GM08714 (cell line): ENCODE data around the gene PBXIP1.

ENCODE experiments used
- H3K4me3 ChIP-seq: fragments of 200-500 bp; sonication (Bioruptor generic); 2 replicates; pipeline ENCODE4 v1.5.1; 2014; ENCODE audit warnings: mild to moderate bottlenecking, low read length, inconsistent platforms
- ZNF274 ChIP-seq: IDR thresholded peaks from 2 replicates; pipeline ENCODE4 v1.6.1; 2012; ENCODE audit warnings: mild to moderate bottlenecking, low read depth, low read length

Gene PBXIP1

DNA sequence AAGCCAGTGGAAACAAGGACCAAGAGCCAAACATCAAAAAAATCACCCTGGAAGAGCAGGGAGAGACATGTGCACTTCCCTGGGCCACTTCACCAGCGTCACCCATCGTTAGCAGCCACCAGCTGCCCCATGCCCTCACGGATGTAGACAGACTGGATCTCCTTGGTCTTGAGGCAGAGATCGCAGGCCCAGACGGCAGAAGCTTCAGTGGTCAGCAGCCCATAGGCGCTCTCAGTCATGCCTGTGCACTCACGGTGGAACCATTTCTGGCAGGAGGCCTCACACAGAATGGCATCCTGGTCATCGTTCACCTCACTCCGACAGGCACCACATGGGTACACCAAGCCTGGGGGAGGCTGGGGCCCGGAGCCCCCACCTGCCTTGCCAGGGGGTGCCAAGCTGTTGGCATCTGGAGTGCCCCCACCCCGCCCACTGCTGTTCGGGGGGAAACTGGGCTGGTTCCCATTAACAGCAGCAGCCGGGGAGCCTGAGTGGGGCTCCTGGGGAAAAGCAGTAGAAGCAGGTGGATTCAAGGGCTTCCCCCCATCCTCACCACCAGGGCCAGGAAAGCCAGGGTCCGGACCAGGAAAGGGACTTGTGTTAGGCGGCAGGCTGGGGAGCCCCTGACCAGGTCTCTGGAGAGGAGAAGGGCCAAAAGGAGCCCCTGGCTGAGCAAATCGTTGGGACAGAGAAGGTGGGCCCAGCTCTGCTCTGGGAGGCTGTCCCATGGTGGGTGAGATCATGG, 3.0 kb upstream of the PBXIP1 start:
- no peak for TF ChIP-seq ZNF274

DNA sequence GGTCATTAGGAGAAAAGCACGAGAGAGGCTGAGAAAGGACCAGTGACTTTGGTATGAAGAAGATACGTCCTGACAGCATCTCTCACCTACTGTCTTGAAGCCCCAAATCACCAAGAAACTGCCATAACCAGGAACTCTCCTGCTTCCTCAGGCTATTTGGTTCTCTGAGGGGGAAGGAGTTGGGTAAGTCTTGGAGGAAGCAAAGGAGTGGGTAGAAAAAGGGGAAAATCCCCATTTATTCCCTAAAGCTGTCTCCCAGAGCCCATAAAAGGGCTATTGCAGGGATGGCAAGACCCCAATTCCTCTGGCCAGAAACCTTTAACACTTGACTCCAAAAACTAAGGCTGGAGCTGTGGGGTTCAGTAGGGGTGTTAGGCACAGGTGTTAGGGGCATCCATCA, 2.1 kb upstream of the PBXIP1 start:
- no peak overlapping the region for H3K4me3 ChIP-seq
- TF ChIP-seq ZNF274: no peak

More for the DNA sequence above, 3.0 kb upstream of the PBXIP1 start:
- no peak overlapping the region for H3K4me3 ChIP-seq

DNA sequence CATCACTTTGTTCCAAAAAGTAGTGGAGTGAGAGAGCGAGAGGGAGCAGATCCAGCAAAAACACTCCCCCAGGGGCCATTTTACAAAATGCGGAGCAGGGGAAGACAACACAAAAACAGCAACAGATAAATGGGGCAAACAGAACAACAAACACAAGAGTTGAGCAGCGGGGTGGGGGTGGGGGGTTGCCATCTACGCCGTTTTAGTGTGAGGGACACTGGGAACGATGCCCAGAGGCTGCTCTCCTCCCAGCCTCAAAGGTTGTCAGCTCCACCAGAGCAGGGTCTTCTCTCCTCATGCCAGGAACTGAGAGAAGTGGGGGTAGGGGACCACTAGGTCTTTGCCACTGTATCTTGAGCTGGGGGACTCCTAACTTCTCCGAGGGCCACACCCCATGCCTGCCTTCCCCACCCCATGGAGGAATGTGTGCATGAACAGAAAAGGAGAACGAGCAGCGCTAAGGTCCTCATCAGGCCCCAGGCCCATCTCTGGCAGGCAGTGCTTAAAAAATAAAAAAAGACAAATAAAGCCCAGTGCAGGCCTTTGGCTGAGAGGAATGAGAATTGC, 1.3 kb upstream of the PBXIP1 start:
- TF ChIP-seq ZNF274: no peak
- no peak overlapping the region for H3K4me3 ChIP-seq

- TF ChIP-seq ZNF274: no peak
- peak overlapping the region; percentile 89; the same call in 1 of the 2 replicates for H3K4me3 ChIP-seq
Observed at GRCh38 chr1:154956544-154956941, 644 bp upstream of the PBXIP1 start.

- TF ChIP-seq ZNF274: no peak
- H3K4me3 ChIP-seq: peak overlapping the region; percentile 89
Observed at GRCh38 chr1:154955039-154955717, 721 bp downstream of the PBXIP1 start.

GRCh38 chr1:154954541-154954940, 1.4 kb downstream of the PBXIP1 start:
- TF ChIP-seq ZNF274: no peak
- peak overlapping the region; percentile 89; the same call in 1 of the 2 replicates for H3K4me3 ChIP-seq

DNA sequence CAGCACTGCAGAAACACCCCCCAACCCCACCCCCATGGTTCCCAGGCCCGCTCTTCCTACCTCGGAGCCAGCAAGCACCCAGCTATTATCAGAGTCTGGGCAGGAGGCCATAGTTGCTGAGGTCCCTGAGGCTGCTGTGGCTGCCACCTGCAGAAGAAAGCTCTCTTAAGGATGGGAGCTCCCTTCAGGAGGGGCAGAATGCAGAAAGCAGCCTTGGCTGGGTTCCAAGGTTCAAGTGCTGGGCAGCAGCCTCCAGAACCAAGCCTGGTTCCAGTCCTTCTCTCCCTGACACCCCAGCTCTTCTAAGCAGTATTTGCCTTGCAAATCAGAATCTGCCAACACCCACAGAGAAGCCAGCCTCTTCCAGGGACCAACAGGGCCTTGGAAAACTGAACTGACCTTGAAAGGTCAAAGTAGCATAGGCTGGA, 2.3 kb downstream of the PBXIP1 start:
- H3K4me3 ChIP-seq: no peak overlapping the region
- no peak for TF ChIP-seq ZNF274

- no peak overlapping the region for H3K4me3 ChIP-seq
- TF ChIP-seq ZNF274: no peak
Observed at GRCh38 chr1:154952664-154953063, 3.2 kb downstream of the PBXIP1 start.

DNA sequence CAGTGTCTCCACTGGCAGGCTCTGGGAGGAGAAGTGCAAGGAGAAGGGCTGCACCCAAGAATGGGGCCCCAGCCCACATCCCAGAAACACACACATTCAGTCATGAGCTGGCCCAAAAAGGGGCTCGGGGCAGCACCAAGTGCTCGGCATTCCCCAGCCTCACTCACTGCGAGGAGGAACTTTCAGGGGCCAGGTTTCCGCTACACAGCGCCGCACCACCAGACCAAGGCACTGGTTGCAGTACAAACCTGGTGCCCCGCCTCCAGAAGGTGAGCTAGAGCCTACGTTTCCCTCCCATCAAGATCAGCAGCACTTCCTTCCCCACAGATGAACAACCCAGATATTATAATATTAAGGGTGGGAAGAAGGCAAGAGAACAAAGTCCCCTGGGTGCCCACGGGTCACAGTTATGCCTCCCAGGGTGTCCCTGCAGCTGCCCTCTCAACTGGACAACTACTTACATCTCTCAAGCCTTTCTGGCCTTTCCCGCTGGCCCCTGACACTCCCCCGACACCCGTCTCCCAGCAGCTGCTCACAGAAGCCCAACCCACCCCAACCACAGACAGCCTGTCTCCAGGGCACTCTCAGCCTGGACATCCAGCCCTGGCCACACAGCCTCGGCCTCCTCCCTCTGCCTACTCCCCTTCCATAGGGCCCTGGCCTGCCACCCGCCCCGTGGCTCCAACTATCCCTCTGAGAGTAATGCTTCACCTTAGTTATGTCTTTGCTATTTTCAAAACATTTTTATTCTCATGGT, 3.8 kb downstream of the PBXIP1 start:
- H3K4me3 ChIP-seq: peak overlapping the region; percentile 5; the same call in 1 of the 2 replicates
- no peak for TF ChIP-seq ZNF274

- H3K4me3 ChIP-seq: no peak overlapping the region
Observed at GRCh38 chr1:154948079-154948478, 7.8 kb downstream of the PBXIP1 start.

GRCh38 chr1:154945962-154946850, 9.7 kb downstream of the PBXIP1 start:
- H3K4me3 ChIP-seq: no peak overlapping the region
- TF ChIP-seq ZNF274: no peak

More at GRCh38 chr1:154948079-154948478, 7.8 kb downstream of the PBXIP1 start:
- TF ChIP-seq ZNF274: no peak

DNA sequence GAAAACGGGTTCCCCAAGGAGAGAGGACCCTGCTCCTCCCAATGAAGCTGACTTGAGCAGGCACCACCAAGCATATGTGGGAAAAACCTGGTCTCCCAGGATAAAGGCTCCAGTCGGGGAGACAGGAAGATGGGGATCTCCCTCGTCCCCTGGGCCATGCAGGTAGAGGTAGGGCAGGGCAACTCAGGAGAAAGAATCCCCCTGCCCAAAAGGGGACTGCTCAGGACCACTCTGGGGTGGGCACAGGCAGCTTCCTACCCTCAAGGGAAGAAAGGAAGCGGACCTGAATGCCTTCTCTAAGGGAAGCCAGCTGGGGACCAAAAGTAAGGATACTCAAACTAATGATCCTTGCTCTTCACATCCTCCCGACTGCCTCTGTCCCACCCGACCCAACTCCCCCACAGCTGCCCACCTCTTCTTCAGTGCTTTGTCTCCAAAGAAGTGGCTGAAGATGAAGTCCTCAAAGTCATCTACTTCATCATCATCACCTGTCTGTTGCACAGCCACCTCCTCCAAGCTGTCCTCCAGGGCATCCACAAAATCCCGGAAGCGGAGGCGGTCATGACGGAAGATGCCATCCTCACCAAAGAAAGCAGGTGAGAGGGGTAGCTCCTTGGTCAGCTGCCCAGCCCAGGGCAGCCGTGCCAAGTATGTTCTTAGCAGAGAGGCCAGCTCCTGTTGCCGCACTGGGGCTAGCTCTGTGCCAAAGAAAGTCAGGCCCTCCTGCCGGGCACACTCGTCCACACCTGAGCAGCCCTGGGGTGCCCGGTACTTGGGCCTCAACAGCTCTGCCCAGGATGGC, 10.5 kb downstream of the PBXIP1 start:
- H3K4me3 ChIP-seq: no peak overlapping the region

GRCh38 chr1:154944401-154945159, 11.3 kb downstream of the PBXIP1 start:
- no peak overlapping the region for H3K4me3 ChIP-seq
- no peak for TF ChIP-seq ZNF274

More for the DNA sequence above, 10.5 kb downstream of the PBXIP1 start:
- no peak for TF ChIP-seq ZNF274
